Ascending aorta (tissue), 2 donors: ENCODE measurements around the gene PRR20C. TPM values are rescaled to one million over a fixed set of nuclear protein-coding genes. Genes with fewer than 3 reads are reported as not detected.
"Not testable (repeated sequence)": the region's sequence is repeated elsewhere in the genome, so short reads cannot be mapped to it uniquely, and the experiment has no call there.

ENCODE experiments used
- DNase-seq, 2 donors: peaks; one replicate each; pipeline ENCODE4 v3.0.0-alpha.2; 2019; ENCODE audit warnings: low spot score in 2 of 2
- H3K27ac ChIP-seq, 2 donors: fragments of 200-600 bp; sonication (generic); one replicate each; pipeline ENCODE4 v1.5.1; 2016 to 2017; ENCODE audit warnings: mild to moderate bottlenecking in 1 of 2
- H3K27me3 ChIP-seq: fragments of 200-600 bp; sonication (generic); one replicate; pipeline ENCODE4 v1.5.1; 2017
- H3K36me3 ChIP-seq, 2 donors: fragments of 200-600 bp; sonication (generic); one replicate each; pipeline ENCODE4 v1.5.1; 2016
- H3K4me1 ChIP-seq, 2 donors: fragments of 200-600 bp; sonication (generic); one replicate each; pipeline ENCODE4 v1.5.1; 2016 to 2017; ENCODE audit warnings: mild to moderate bottlenecking in 1 of 2
- H3K4me3 ChIP-seq, 2 donors: fragments of 200-600 bp; sonication (generic); one replicate each; pipeline ENCODE4 v1.5.1; 2016 to 2017; ENCODE audit warnings: mild to moderate bottlenecking in 1 of 2
- H3K9me3 ChIP-seq, 2 donors: fragments of 200-600 bp; sonication (generic); one replicate each; pipeline ENCODE4 v1.5.1; 2016
- CTCF ChIP-seq, 3 experiments: fragments of 200-600 bp in 2 of 3; fragments of 450-650 bp in 1 of 3; sonication (generic) in 2 of 3; IDR thresholded peaks; one replicate each; pipeline ENCODE4 v1.5.1; 2016 to 2019; ENCODE audit warnings: antibody characterized with exemption in 3 of 3, mild to moderate bottlenecking in 1 of 3, moderate library complexity in 1 of 3
- intact Hi-C: fragments of 100-400 bp; cut with DNase I; formaldehyde crosslinking; loops from one replicate; pipeline ENCODE4 v1.15.1; 2023
- total RNA-seq: library from RNA; depleted of rRNA; stranded (reverse); fragments of >200 nt; gene quantifications from one replicate; pipeline ENCODE4 v1.1.0, GENCODE V29; 2016

The PRR20C gene
- total RNA-seq, 1 donor from 2014 or later: not detected

GRCh38 chr13:57138988-57139387 lies 14.9 kb upstream of the PRR20C start:
- Histone ChIP-seq H3K4me3 (no peak overlapping the region), H3K9me3 (no peaks in the 10 kb centered on the region), H3K27me3 (no peaks in the 10 kb centered on the region), H3K27ac (no peak overlapping the region), H3K4me1 (no peaks in the 10 kb centered on the region), H3K36me3 (no peaks in the 10 kb centered on the region)
- TF ChIP-seq CTCF (IDR thresholded peaks at IDR 0.05): no peak
- intact Hi-C loops: no loop called here
- DNase-seq: no peak

GRCh38 chr13:57139781-57140180 lies 14.1 kb upstream of the PRR20C start:
- H3K4me1 ChIP-seq, H3K36me3 ChIP-seq, DNase-seq, H3K27me3 ChIP-seq, intact Hi-C loops, H3K9me3 ChIP-seq, H3K27ac ChIP-seq, H3K4me3 ChIP-seq: not testable (repeated sequence)

GRCh38 chr13:57140235-57140968 lies 13.5 kb upstream of the PRR20C start, which contains the start of gene PRR20A:
TSS of gene PRR20A (plus strand) at chr13:57140918. CDS start at chr13:57141305, 387 bp downstream.
- H3K9me3 ChIP-seq, H3K36me3 ChIP-seq, H3K4me3 ChIP-seq, H3K27me3 ChIP-seq, H3K27ac ChIP-seq, H3K4me1 ChIP-seq, intact Hi-C loops, DNase-seq: not testable (repeated sequence)

GRCh38 chr13:57147188-57147587 lies 6.7 kb upstream of the PRR20C start, which contains the start of gene PRR20B:
TSS of gene PRR20B (plus strand) at chr13:57147488. CDS start at chr13:57147875, 387 bp downstream.
- H3K27ac ChIP-seq, H3K4me1 ChIP-seq, H3K4me3 ChIP-seq, intact Hi-C loops, H3K9me3 ChIP-seq, H3K27me3 ChIP-seq, H3K36me3 ChIP-seq, DNase-seq: not testable (repeated sequence)

- H3K27ac ChIP-seq, H3K9me3 ChIP-seq, H3K4me3 ChIP-seq, H3K36me3 ChIP-seq, H3K27me3 ChIP-seq, DNase-seq, H3K4me1 ChIP-seq, intact Hi-C loops: not testable (repeated sequence)
Observed at GRCh38 chr13:57148106-57148505, 5.8 kb upstream of the PRR20C start.

GRCh38 chr13:57160332-57160731 lies 6.5 kb downstream of the PRR20C start, which contains the start of gene PRR20D:
TSS of gene PRR20D (plus strand) at chr13:57160632. CDS start at chr13:57161019, 387 bp downstream.
- H3K4me3 ChIP-seq, intact Hi-C loops, H3K36me3 ChIP-seq, H3K27ac ChIP-seq, H3K9me3 ChIP-seq, H3K4me1 ChIP-seq, DNase-seq, H3K27me3 ChIP-seq: not testable (repeated sequence)

GRCh38 chr13:57166897-57167296 lies 13.0 kb downstream of the PRR20C start, which contains the start of gene PRR20E:
TSS of gene PRR20E (plus strand) at chr13:57167197. CDS start at chr13:57167584, 387 bp downstream.
- H3K4me1 ChIP-seq, intact Hi-C loops, H3K9me3 ChIP-seq, H3K27me3 ChIP-seq, DNase-seq, H3K4me3 ChIP-seq, H3K36me3 ChIP-seq, H3K27ac ChIP-seq: not testable (repeated sequence)

GRCh38 chr13:57191667-57192066 lies 37.8 kb downstream of the PRR20C start:
- Histone ChIP-seq H3K4me1 (no peaks in the 10 kb centered on the region), H3K4me3 (no peak overlapping the region), H3K27ac (no peak overlapping the region), H3K27me3 (no peaks in the 10 kb centered on the region), H3K9me3 (no peaks in the 10 kb centered on the region), H3K36me3 (no peaks in the 10 kb centered on the region)
- no peak for DNase-seq
- intact Hi-C loops: no loop called here
- TF ChIP-seq CTCF (IDR thresholded peaks at IDR 0.05): no peak

Other genes starting within 250 kb of the PRR20C start
- gene PRR20A, start 13.1 kb upstream of the PRR20C start, total RNA-seq: not detected
- not detected for gene PRR20B, start 6.6 kb upstream of the PRR20C start, total RNA-seq
- gene PRR20D, start 6.6 kb downstream of the PRR20C start, total RNA-seq: not detected
- not detected for gene PRR20E, start 13.1 kb downstream of the PRR20C start, total RNA-seq